ENCODE results near the gene NBAS. TPM values are rescaled to one million over a fixed set of nuclear protein-coding genes. Genes with fewer than 3 reads are reported as not detected.

The NBAS gene
- total RNA-seq, 4 donors from 2014 or later = 34.0 to 51.2 (median 41.9) TPM

GRCh38 chr2:15172825-15173224 lies 388.3 kb downstream of the NBAS start:
- TF ChIP-seq CTCF (IDR thresholded peaks at IDR 0.05; ENCODE audit: low read depth) = no peak

- no peak for TF ChIP-seq CTCF (IDR thresholded peaks at IDR 0.05; ENCODE audit: low read depth)
These were observed 390.9 kb downstream of the NBAS start for GRCh38 chr2:15170070-15170775.

- TF ChIP-seq CTCF (IDR thresholded peaks at IDR 0.05; ENCODE audit: low read depth) = no peak
These were observed 391.6 kb downstream of the NBAS start for GRCh38 chr2:15169326-15170069.

GRCh38 chr2:15168116-15168515 lies 393.0 kb downstream of the NBAS start:
- TF ChIP-seq CTCF (IDR thresholded peaks at IDR 0.05; ENCODE audit: low read depth) = no peak

GRCh38 chr2:15166878-15167277 lies 394.3 kb downstream of the NBAS start:
- TF ChIP-seq CTCF (IDR thresholded peaks at IDR 0.05; ENCODE audit: low read depth) = no peak

GRCh38 chr2:15163326-15163725 lies 397.8 kb downstream of the NBAS start:
- no peak for TF ChIP-seq CTCF (IDR thresholded peaks at IDR 0.05; ENCODE audit: low read depth)

- no peak for TF ChIP-seq CTCF (IDR thresholded peaks at IDR 0.05; ENCODE audit: low read depth)
These were observed 398.5 kb downstream of the NBAS start for GRCh38 chr2:15162620-15163019.

All from subcutaneous adipose tissue (tissue), 4 donors.